HepG2 (cell line): ENCODE results near the gene PCED1B. TPM values are rescaled to one million over a fixed set of nuclear protein-coding genes. Genes with fewer than 3 reads are reported as not detected.

Experiments used
- CEBPG ChIP-seq: IDR thresholded peaks from 2 replicates; pipeline ENCODE4 v1.6.1; 2016
- DPF2 ChIP-seq: sonication (generic); formaldehyde crosslinking; IDR thresholded peaks from 2 replicates; pipeline ENCODE4 v1.4.0; 2020; ENCODE audit warnings: mild to moderate bottlenecking, low read depth, missing genetic modification reagents, borderline replicate concordance
- EZH2 ChIP-seq: conservative IDR thresholded peaks from 2 replicates; pipeline ENCODE4 v1.6.1; 2012; ENCODE audit warnings: mild to moderate bottlenecking, low read depth, low read length, moderate library complexity
- FOXP1 ChIP-seq, 2 experiments: fragments of 450-650 bp in 1 of 2; IDR thresholded peaks; 2 replicates each; pipeline ENCODE4 v1.6.1; 2017 to 2018; ENCODE audit warnings: antibody characterized with exemption in 1 of 2
- GABPA ChIP-seq, 2 experiments: IDR thresholded peaks; 2 replicates each; pipeline ENCODE4 v1.6.1; 2011 to 2016; ENCODE audit warnings: low read depth in 2 of 2, low read length in 1 of 2, missing biosample characterization in 1 of 2, missing genetic modification characterization in 1 of 2
- GATAD2A ChIP-seq: IDR thresholded peaks from 2 replicates; pipeline ENCODE4 v1.6.1; 2016
- GFI1 ChIP-seq: sonication (generic); formaldehyde crosslinking; IDR thresholded peaks from 2 replicates; pipeline ENCODE4 v1.5.0; 2020; ENCODE audit warnings: missing genetic modification reagents, mild to moderate bottlenecking, borderline replicate concordance
- HNRNPL ChIP-seq: fragments of 200-400 bp; formaldehyde crosslinking; IDR thresholded peaks from 2 replicates; pipeline ENCODE4 v1.6.1; 2017; ENCODE audit warnings: mild to moderate bottlenecking, low read depth, low read length
- MIER2 ChIP-seq: IDR thresholded peaks from 2 replicates; pipeline ENCODE4 v1.6.1; 2016; ENCODE audit warnings: missing biosample characterization, missing genetic modification reagents
- NFKB2 ChIP-seq: sonication (generic); formaldehyde crosslinking; IDR thresholded peaks from 2 replicates; pipeline ENCODE4 v1.4.0; 2020; ENCODE audit warnings: missing genetic modification reagents, borderline replicate concordance
- PHF5A ChIP-seq: IDR thresholded peaks from one replicate; pipeline ENCODE4 v1.6.1; 2018; ENCODE audit warnings: low read depth, missing genetic modification reagents; ENCODE audit not compliant: unreplicated experiment
- RFX3 ChIP-seq: IDR thresholded peaks from 2 replicates; pipeline ENCODE4 v1.6.1; 2016; ENCODE audit warnings: missing biosample characterization, missing genetic modification reagents
- ZBTB40 ChIP-seq, 2 experiments: fragments of 450-650 bp in 1 of 2; sonication (generic) in 1 of 2; formaldehyde crosslinking in 1 of 2; IDR thresholded peaks; 2 replicates each; pipeline versions ENCODE4 v1.6.1 to v1.8.0; 2016 to 2022; ENCODE audit warnings: antibody characterized with exemption in 1 of 2, mild to moderate bottlenecking in 1 of 2, missing genetic modification reagents in 1 of 2
- ZNF207 ChIP-seq: fragments of 450-650 bp; IDR thresholded peaks from 2 replicates; pipeline ENCODE4 v1.6.1; 2016; ENCODE audit warnings: antibody characterized with exemption, borderline replicate concordance
- ZNF317 ChIP-seq: sonication (generic); formaldehyde crosslinking; IDR thresholded peaks from 2 replicates; pipeline ENCODE4 v1.5.0; 2020; ENCODE audit warnings: mild to moderate bottlenecking, missing genetic modification reagents
- ZNF350 ChIP-seq: sonication (generic); formaldehyde crosslinking; IDR thresholded peaks from 2 replicates; pipeline ENCODE4 v1.4.0; 2020; ENCODE audit warnings: mild to moderate bottlenecking, low read depth, missing genetic modification reagents, borderline replicate concordance
- ZNF546 ChIP-seq: sonication (generic); formaldehyde crosslinking; conservative IDR thresholded peaks from 2 replicates; pipeline ENCODE4 v1.8.1; 2023; ENCODE audit warnings: mild to moderate bottlenecking, missing genetic modification reagents
- ZSCAN31 ChIP-seq: sonication (generic); formaldehyde crosslinking; IDR thresholded peaks from 2 replicates; pipeline ENCODE4 v1.5.0; 2020; ENCODE audit warnings: low read depth, mild to moderate bottlenecking, missing genetic modification reagents
- polyA plus RNA-seq, 8 experiments: library from polyadenylated mRNA; depleted of rRNA in 3 of 8; stranded (reverse) in 7 of 8; unstranded in 1 of 8; fragments of >200 nt; fragmentation: Illumina TruSeq in 4 of 8; extraction: Trizol in 4 of 8; gene quantifications; 2 replicates each; pipeline versions ENCODE4 v1.2.1 to v1.2.3, GENCODE V29; 2011 to 2016; ENCODE audit warnings: low read depth in 4 of 8, missing spikeins in 1 of 8, mixed read lengths in 1 of 8; ENCODE audit not compliant: insufficient read depth in 1 of 8
- total RNA-seq, 5 experiments: library from RNA; depleted of rRNA; stranded (reverse); fragments of >200 nt; fragmentation: Illumina TruSeq; extraction: Trizol; gene quantifications; 2 replicates each; pipeline ENCODE4 v1.2.3, GENCODE V29; 2016; ENCODE audit warnings: low read depth in 1 of 5

The PCED1B gene
- total and polyA plus RNA-seq, 2 of the 13 experiments (the other 11 are each of a cell fraction or from before 2014, with no cell fraction given): 0.11 to 0.37 TPM

- no peak for TF ChIP-seq ZBTB40 (IDR thresholded peaks at IDR 0.05)
- TF ChIP-seq ZBTB40 (CRISPR knock-in tag; IDR thresholded peaks at IDR 0.05): no peak
- no peak for TF ChIP-seq ZSCAN31 (CRISPR knock-in tag)
- TF ChIP-seq RFX3: no peak
- TF ChIP-seq MIER2: no peak
- TF ChIP-seq ZNF317 (CRISPR knock-in tag): no peak
- TF ChIP-seq ZNF350 (CRISPR knock-in tag): no peak
- TF ChIP-seq FOXP1 (IDR thresholded peaks at IDR 0.05): no peak
- peak; percentile 10; the same call in 1 of the 2 replicates for TF ChIP-seq FOXP1 (CRISPR knock-in tag; IDR thresholded peaks at IDR 0.05)
- no peak for TF ChIP-seq HNRNPL
- TF ChIP-seq GATAD2A (CRISPR knock-in tag): peak; percentile 19; the same call in 1 of the 2 replicates
- no peak for TF ChIP-seq GFI1 (CRISPR knock-in tag)
- no peak for TF ChIP-seq EZH2
- no peak for TF ChIP-seq ZNF546
- no peak for TF ChIP-seq DPF2
- no peak for TF ChIP-seq ZNF207
- TF ChIP-seq GABPA (IDR thresholded peaks at IDR 0.05; ENCODE audit: low read depth, low read length): no peak
- TF ChIP-seq GABPA (CRISPR knock-in tag; IDR thresholded peaks at IDR 0.05; ENCODE audit: low read depth): peak; percentile 83
- TF ChIP-seq CEBPG (CRISPR knock-in tag): peak; percentile 69
- TF ChIP-seq NFKB2 (CRISPR knock-in tag): no peak
- no peak for TF ChIP-seq PHF5A (CRISPR knock-in tag)
These were observed 197.3 kb downstream of the PCED1B start (continued) for GRCh38 chr12:47276621-47277309.
